GM23338 (cell line): ENCODE measurements around the gene FGFRL1. TPM values are rescaled to one million over a fixed set of nuclear protein-coding genes. Genes with fewer than 3 reads are reported as not detected.
A peak's percentile ranks its signal among the peaks of the same experiment; 100 is the strongest.

ENCODE experiments used
- ATAC-seq: fragments of 200-7000 bp; cut with Tn5 transposase; 3 replicates; pipeline ENCODE4 v1.9.1; 2020
- DNase-seq: peaks from one replicate; pipeline ENCODE4 v3.0.0-alpha.2; 2015; ENCODE audit warnings: low spot score
- H2AFZ ChIP-seq: fragments of 200-600 bp; sonication (generic); 2 replicates; pipeline ENCODE4 v1.8.0; 2016; ENCODE audit warnings: antibody characterized with exemption, mild to moderate bottlenecking, moderate library complexity
- H3F3A ChIP-seq: fragments of 200-600 bp; sonication (generic); replicated peaks from 2 replicates; pipeline ENCODE4 v1.8.0; 2017; ENCODE audit warnings: antibody characterized with exemption, mixed run types, low read depth
- H3K27ac ChIP-seq: fragments of 200-600 bp; sonication (generic); 2 replicates; pipeline ENCODE4 v1.6.1; 2016; ENCODE audit warnings: low read depth
- H3K27me3 ChIP-seq: fragments of 200-600 bp; sonication (generic); 2 replicates; pipeline ENCODE4 v1.8.0; 2016; ENCODE audit warnings: mild to moderate bottlenecking, mixed run types, moderate library complexity; ENCODE audit not compliant: insufficient read depth
- H3K36me3 ChIP-seq: fragments of 200-600 bp; sonication (generic); 2 replicates; pipeline ENCODE4 v1.8.0; 2016; ENCODE audit warnings: mild to moderate bottlenecking; ENCODE audit not compliant: insufficient read depth
- H3K4me1 ChIP-seq: fragments of 200-600 bp; sonication (generic); 2 replicates; pipeline ENCODE4 v1.8.0; 2016; ENCODE audit warnings: mild to moderate bottlenecking, moderate library complexity; ENCODE audit not compliant: insufficient read depth
- H3K4me2 ChIP-seq: fragments of 200-600 bp; sonication (generic); 2 replicates; pipeline ENCODE4 v1.7.1; 2017; ENCODE audit warnings: mixed run types
- H3K4me3 ChIP-seq: fragments of 200-600 bp; sonication (generic); 2 replicates; pipeline ENCODE4 v1.6.1; 2016; ENCODE audit warnings: mixed run types
- H3K79me2 ChIP-seq: fragments of 200-600 bp; sonication (generic); replicated peaks from 2 replicates; pipeline ENCODE4 v1.8.0; 2017; ENCODE audit warnings: mild to moderate bottlenecking; ENCODE audit not compliant: insufficient read depth
- H3K9me2 ChIP-seq: fragments of 200-600 bp; sonication (generic); 2 replicates; pipeline ENCODE4 v1.8.0; 2017; ENCODE audit not compliant: insufficient read depth
- H4K20me1 ChIP-seq: fragments of 200-600 bp; sonication (generic); replicated peaks from 2 replicates; pipeline ENCODE4 v1.8.0; 2017; ENCODE audit warnings: mild to moderate bottlenecking; ENCODE audit not compliant: insufficient read depth
- H3K27ac Mint-ChIP-seq: 2 replicates; pipeline ENCODE4 v1.8.0; 2020; ENCODE audit warnings: inconsistent platforms, mild to moderate bottlenecking, moderate library complexity, mixed read lengths
- H3K27me3 Mint-ChIP-seq: 3 replicates; pipeline ENCODE4 v1.8.0; 2022; ENCODE audit warnings: low read depth, mild to moderate bottlenecking, moderate library complexity, mixed read lengths, inconsistent platforms; ENCODE audit not compliant: insufficient read depth, poor library complexity
- H3K36me3 Mint-ChIP-seq: 3 replicates; pipeline ENCODE4 v1.8.0; 2021; ENCODE audit warnings: low read depth, mild to moderate bottlenecking, inconsistent platforms, moderate library complexity, mixed read lengths
- H3K4me1 Mint-ChIP-seq: 3 replicates; pipeline ENCODE4 v1.8.0; 2020; ENCODE audit warnings: mild to moderate bottlenecking, inconsistent platforms, mixed read lengths
- H3K4me3 Mint-ChIP-seq: 3 replicates; pipeline ENCODE4 v1.8.0; 2021; ENCODE audit warnings: moderate library complexity, mild to moderate bottlenecking, inconsistent platforms, mixed read lengths
- H3K9me3 Mint-ChIP-seq: 3 replicates; pipeline ENCODE4 v1.8.0; 2020; ENCODE audit warnings: moderate library complexity, mild to moderate bottlenecking, inconsistent platforms, mixed read lengths
- CREB1 ChIP-seq: fragments of 250-450 bp; sonication (Bioruptor Pico); IDR thresholded peaks from 2 replicates; pipeline ENCODE4 v1.5.0; 2020; ENCODE audit warnings: low read depth, mild to moderate bottlenecking, moderate library complexity
- EZH2 ChIP-seq: fragments of 200-600 bp; sonication (generic); IDR thresholded peaks from one replicate; pipeline ENCODE4 v1.8.0; 2017; ENCODE audit warnings: antibody characterized with exemption, mild to moderate bottlenecking, low read depth; ENCODE audit not compliant: unreplicated experiment
- EZH2phosphoT487 ChIP-seq: fragments of 200-600 bp; sonication (generic); IDR thresholded peaks from one replicate; pipeline ENCODE4 v1.8.1; 2018; ENCODE audit warnings: antibody characterized with exemption; ENCODE audit not compliant: unreplicated experiment
- POLR2AphosphoS5 ChIP-seq: IDR thresholded peaks from 2 replicates; pipeline ENCODE4 v1.6.1; 2016; ENCODE audit warnings: antibody characterized with exemption, low read depth
- STAT1 ChIP-seq: IDR thresholded peaks from one replicate; pipeline ENCODE4 v1.6.1; 2016; ENCODE audit warnings: antibody characterized with exemption; ENCODE audit not compliant: unreplicated experiment
- polyA plus RNA-seq: library from polyadenylated mRNA; unstranded; fragments of >200 nt; fragmentation: Nextera tagmentation; extraction: Ambion mirVana; gene quantifications from 2 replicates; pipeline ENCODE4 v1.2.1, GENCODE V29; 2016
- total RNA-seq: library from RNA; depleted of rRNA; stranded (reverse); fragments of >200 nt; shearing (Covaris generic); gene quantifications from 2 replicates; pipeline ENCODE4 v1.2.3, GENCODE V29; 2014
- TF ChIP-seq, protein P1 (sequence below), 2 experiments: fragments of 200-600 bp in 1 of 2; sonication (generic) in 1 of 2; conservative IDR thresholded peaks; 2 replicates each; pipeline versions ENCODE4 v1.5.1 to v1.6.1; 2016 to 2017; ENCODE audit warnings: antibody characterized with exemption in 2 of 2, low read depth in 2 of 2, mild to moderate bottlenecking in 2 of 2, moderate library complexity in 1 of 2
- TF ChIP-seq, protein P2 (sequence below): fragments of 250-450 bp; sonication (Bioruptor Pico); IDR thresholded peaks from 2 replicates; pipeline ENCODE4 v1.5.0; 2020; ENCODE audit warnings: mild to moderate bottlenecking, moderate library complexity

FGFRL1 gene
- total and polyA plus RNA-seq, 2 experiments from 2014 or later: 7.0 to 35.8 TPM

DNA sequence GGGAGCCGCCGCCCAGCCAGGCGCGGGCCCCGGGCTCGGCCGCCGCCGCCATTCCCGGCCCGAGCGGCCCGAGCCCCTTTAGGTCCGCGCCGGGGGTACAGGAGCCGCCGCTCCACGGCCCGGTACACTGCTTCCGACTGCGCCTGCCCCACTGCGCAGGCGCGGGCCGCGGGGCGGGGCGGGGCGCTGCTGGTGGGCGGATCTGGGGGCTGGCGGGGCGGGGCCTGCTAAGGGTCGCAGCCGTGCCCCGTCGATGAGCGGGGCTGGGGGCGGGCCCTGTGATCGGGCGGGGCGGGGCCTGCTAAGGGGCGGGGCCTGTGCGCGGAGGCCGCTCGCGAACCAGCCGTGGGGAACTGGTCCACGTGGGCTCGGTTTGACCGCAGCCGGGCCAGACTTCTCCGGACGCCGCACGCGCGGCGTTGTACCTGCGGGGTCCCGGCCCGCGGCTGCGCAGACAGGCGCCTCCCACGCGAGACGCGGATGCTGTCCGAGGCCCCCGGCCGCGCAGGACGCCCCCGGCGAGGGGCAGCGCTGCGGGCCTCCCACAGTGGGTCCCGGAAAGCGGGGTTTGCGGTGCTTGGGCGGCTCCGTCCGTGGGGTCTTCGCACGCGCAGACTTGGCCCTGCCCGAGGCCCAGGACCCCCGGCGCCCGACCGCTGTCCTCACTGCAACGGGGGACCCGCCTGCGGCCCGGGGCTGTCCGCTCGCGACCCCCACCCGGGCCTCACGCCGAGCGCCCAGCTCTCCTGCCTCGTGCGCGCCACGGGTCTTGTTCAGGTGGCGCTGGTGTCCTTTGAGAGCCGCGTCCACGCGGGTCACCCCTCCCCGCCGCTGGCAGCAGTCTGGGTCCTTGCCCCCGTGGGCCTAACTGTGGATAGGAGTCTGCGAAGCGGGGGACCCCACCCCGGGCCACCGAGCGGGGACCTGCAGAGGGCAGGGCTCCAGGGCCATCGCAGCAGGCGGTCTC is 37.7 kb upstream of the FGFRL1 start, which contains the start of gene DGKQ:
Gene DGKQ, minus strand, starts transcription at position 139 of the 967 bp plus-strand sequence. Its CDS starts 87 bp downstream, at position 52.
- H3K9me3 Mint-ChIP-seq: peaks cover 16% of the 10 kb centered on the region; the same call in 1 of the 3 replicates
- H3K27ac Mint-ChIP-seq: no peak within 1 kb of the TSS
- no peaks in the 10 kb centered on the region for H3K36me3 ChIP-seq
- DNase-seq (peak; percentile 74), ATAC-seq (peak; percentile 57)
- H3K4me1 ChIP-seq: no peaks in the 10 kb centered on the region
- H3K4me1 Mint-ChIP-seq: no peaks in the 10 kb centered on the region
- peak within 1 kb of the TSS; percentile 87 for H3K4me3 ChIP-seq
- peaks cover 4% of the 10 kb centered on the region; the same call in 1 of the 2 replicates for H3F3A ChIP-seq
- no peaks in the 10 kb centered on the region for H3K9me2 ChIP-seq
- peaks cover 10% of the 10 kb centered on the region; the same call in 1 of the 2 replicates for H3K27me3 ChIP-seq
- peak within 1 kb of the TSS; percentile 83 for H3K4me2 ChIP-seq
- H2AFZ ChIP-seq: peak within 1 kb of the TSS; percentile 84; the same call in 1 of the 2 replicates
- H3K27me3 Mint-ChIP-seq: peaks cover 24% of the 10 kb centered on the region
- TF ChIP-seq EZH2: no peak
- peak; percentile 40; the same call in 1 of the 2 replicates for TF ChIP-seq POLR2AphosphoS5
- H3K4me3 Mint-ChIP-seq: peak within 1 kb of the TSS; percentile 54; the same call in 2 of the 3 replicates
- no peak within 1 kb of the TSS for H3K27ac ChIP-seq
- H3K36me3 Mint-ChIP-seq: no peaks in the 10 kb centered on the region
- no peaks in the 10 kb centered on the region for H4K20me1 ChIP-seq
- H3K79me2 ChIP-seq: no peaks in the 10 kb centered on the region

DNA sequence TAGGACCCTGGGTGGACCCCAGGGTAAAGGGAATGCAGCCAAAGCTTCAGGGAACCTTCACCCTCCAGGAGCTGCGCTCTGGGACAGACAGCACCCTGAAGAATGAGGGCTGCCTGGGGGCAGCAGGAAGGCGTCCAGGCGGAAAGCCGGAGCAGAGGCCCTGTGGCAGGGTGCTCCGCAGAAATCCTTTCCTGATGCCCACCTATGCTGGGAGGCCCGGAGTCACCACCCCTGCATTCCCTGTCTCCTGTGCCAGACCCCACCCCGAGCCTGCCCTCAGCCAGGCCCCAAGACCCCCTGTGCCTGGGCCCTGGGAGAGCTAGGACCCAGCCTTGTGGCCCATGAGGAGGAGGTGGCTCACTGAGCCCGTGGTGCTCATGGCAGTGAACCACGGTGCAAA is 36.8 kb upstream of the FGFRL1 start:
- Mint-ChIP-seq H3K4me3 (no peak overlapping the region), H3K36me3 (no peaks in the 10 kb centered on the region), H3K9me3 (peaks cover 16% of the 10 kb centered on the region; the same call in 1 of the 3 replicates), H3K27me3 (peaks cover 24% of the 10 kb centered on the region), H3K27ac (no peak overlapping the region), H3K4me1 (peaks cover 4% of the 10 kb centered on the region; the same call in 2 of the 3 replicates)
- Histone ChIP-seq H3F3A (0 out of 2 replicates have a peak, but pooled peaks cover 4% of the 10 kb centered on the region), H3K4me3 (no peak overlapping the region), H4K20me1 (no peaks in the 10 kb centered on the region), H3K27ac (no peak overlapping the region), H3K4me2 (no peak overlapping the region), H3K4me1 (no peaks in the 10 kb centered on the region; the same call in 1 of the 2 replicates), H3K79me2 (no peaks in the 10 kb centered on the region), H3K9me2 (no peaks in the 10 kb centered on the region), H3K27me3 (peaks cover 10% of the 10 kb centered on the region; the same call in 1 of the 2 replicates), H2AFZ (no peak overlapping the region), H3K36me3 (no peaks in the 10 kb centered on the region)
- ATAC-seq (no peak), DNase-seq (no peak)
- no peak for TF ChIP-seq EZH2phosphoT487
- TF ChIP-seq CREB1 (CRISPR knock-in tag): no peak
- TF ChIP-seq STAT1: no peak
- TF ChIP-seq, protein P1, sequence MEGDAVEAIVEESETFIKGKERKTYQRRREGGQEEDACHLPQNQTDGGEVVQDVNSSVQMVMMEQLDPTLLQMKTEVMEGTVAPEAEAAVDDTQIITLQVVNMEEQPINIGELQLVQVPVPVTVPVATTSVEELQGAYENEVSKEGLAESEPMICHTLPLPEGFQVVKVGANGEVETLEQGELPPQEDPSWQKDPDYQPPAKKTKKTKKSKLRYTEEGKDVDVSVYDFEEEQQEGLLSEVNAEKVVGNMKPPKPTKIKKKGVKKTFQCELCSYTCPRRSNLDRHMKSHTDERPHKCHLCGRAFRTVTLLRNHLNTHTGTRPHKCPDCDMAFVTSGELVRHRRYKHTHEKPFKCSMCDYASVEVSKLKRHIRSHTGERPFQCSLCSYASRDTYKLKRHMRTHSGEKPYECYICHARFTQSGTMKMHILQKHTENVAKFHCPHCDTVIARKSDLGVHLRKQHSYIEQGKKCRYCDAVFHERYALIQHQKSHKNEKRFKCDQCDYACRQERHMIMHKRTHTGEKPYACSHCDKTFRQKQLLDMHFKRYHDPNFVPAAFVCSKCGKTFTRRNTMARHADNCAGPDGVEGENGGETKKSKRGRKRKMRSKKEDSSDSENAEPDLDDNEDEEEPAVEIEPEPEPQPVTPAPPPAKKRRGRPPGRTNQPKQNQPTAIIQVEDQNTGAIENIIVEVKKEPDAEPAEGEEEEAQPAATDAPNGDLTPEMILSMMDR (conservative IDR thresholded peaks at IDR 0.05; ENCODE audit: low read depth in 2 of 2): no peak
- TF ChIP-seq, protein P2, sequence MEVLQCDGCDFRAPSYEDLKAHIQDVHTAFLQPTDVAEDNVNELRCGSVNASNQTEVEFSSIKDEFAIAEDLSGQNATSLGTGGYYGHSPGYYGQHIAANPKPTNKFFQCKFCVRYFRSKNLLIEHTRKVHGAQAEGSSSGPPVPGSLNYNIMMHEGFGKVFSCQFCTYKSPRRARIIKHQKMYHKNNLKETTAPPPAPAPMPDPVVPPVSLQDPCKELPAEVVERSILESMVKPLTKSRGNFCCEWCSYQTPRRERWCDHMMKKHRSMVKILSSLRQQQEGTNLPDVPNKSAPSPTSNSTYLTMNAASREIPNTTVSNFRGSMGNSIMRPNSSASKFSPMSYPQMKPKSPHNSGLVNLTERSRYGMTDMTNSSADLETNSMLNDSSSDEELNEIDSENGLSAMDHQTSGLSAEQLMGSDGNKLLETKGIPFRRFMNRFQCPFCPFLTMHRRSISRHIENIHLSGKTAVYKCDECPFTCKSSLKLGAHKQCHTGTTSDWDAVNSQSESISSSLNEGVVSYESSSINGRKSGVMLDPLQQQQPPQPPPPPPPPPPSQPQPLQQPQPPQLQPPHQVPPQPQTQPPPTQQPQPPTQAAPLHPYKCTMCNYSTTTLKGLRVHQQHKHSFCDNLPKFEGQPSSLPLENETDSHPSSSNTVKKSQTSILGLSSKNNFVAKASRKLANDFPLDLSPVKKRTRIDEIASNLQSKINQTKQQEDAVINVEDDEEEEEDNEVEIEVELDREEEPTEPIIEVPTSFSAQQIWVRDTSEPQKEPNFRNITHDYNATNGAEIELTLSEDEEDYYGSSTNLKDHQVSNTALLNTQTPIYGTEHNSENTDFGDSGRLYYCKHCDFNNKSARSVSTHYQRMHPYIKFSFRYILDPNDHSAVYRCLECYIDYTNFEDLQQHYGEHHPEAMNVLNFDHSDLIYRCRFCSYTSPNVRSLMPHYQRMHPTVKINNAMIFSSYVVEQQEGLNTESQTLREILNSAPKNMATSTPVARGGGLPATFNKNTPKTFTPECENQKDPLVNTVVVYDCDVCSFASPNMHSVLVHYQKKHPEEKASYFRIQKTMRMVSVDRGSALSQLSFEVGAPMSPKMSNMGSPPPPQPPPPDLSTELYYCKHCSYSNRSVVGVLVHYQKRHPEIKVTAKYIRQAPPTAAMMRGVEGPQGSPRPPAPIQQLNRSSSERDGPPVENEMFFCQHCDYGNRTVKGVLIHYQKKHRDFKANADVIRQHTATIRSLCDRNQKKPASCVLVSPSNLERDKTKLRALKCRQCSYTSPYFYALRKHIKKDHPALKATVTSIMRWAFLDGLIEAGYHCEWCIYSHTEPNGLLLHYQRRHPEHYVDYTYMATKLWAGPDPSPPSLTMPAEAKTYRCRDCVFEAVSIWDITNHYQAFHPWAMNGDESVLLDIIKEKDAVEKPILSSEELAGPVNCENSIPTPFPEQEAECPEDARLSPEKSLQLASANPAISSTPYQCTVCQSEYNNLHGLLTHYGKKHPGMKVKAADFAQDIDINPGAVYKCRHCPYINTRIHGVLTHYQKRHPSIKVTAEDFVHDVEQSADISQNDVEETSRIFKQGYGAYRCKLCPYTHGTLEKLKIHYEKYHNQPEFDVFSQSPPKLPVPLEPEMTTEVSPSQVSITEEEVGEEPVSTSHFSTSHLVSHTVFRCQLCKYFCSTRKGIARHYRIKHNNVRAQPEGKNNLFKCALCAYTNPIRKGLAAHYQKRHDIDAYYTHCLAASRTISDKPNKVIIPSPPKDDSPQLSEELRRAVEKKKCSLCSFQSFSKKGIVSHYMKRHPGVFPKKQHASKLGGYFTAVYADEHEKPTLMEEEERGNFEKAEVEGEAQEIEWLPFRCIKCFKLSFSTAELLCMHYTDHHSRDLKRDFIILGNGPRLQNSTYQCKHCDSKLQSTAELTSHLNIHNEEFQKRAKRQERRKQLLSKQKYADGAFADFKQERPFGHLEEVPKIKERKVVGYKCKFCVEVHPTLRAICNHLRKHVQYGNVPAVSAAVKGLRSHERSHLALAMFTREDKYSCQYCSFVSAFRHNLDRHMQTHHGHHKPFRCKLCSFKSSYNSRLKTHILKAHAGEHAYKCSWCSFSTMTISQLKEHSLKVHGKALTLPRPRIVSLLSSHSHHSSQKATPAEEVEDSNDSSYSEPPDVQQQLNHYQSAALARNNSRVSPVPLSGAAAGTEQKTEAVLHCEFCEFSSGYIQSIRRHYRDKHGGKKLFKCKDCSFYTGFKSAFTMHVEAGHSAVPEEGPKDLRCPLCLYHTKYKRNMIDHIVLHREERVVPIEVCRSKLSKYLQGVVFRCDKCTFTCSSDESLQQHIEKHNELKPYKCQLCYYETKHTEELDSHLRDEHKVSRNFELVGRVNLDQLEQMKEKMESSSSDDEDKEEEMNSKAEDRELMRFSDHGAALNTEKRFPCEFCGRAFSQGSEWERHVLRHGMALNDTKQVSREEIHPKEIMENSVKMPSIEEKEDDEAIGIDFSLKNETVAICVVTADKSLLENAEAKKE: no peak
- TF ChIP-seq POLR2AphosphoS5: no peak
